HepG2 (cell line): ENCODE results near the gene GNMT.

Experiments used
- CREM ChIP-seq, 2 experiments: sonication (generic) in 1 of 2; formaldehyde crosslinking in 1 of 2; IDR thresholded peaks; 2 replicates each; pipeline versions ENCODE4 v1.4.0 to v1.6.1; 2016 to 2020; ENCODE audit warnings: antibody characterized with exemption in 1 of 2, mild to moderate bottlenecking in 1 of 2, missing genetic modification reagents in 1 of 2
- GTF3A ChIP-seq: sonication (generic); formaldehyde crosslinking; conservative IDR thresholded peaks from 2 replicates; pipeline ENCODE4 v1.4.0; 2020; ENCODE audit warnings: mild to moderate bottlenecking, missing genetic modification reagents
- HMG20A ChIP-seq: IDR thresholded peaks from 2 replicates; pipeline ENCODE4 v1.6.1; 2016; ENCODE audit warnings: borderline replicate concordance
- MAFK ChIP-seq, 2 experiments: IDR thresholded peaks in 1 of 2; conservative IDR thresholded peaks in 1 of 2; 2 replicates each; pipeline ENCODE4 v1.6.1; 2011; ENCODE audit warnings: improper control_type of control experiment in 2 of 2, low read length in 2 of 2
- ZNF282 ChIP-seq: fragments of 450-650 bp; IDR thresholded peaks from 2 replicates; pipeline ENCODE4 v1.6.1; 2018; ENCODE audit not compliant: partially characterized antibody
- ZNF3 ChIP-seq: IDR thresholded peaks from 2 replicates; pipeline ENCODE4 v1.7.0; 2017; ENCODE audit warnings: inconsistent platforms
- ZNF431 ChIP-seq: sonication (generic); formaldehyde crosslinking; IDR thresholded peaks from 2 replicates; pipeline ENCODE4 v1.9.0; 2022; ENCODE audit warnings: missing genetic modification reagents, low read depth, mild to moderate bottlenecking, borderline replicate concordance

- TF ChIP-seq HMG20A (CRISPR knock-in tag) (no peak), CREM (IDR thresholded peaks at IDR 0.05) (no peak), CREM (CRISPR knock-in tag; IDR thresholded peaks at IDR 0.05) (no peak), ZNF3 (CRISPR knock-in tag) (no peak), ZNF431 (CRISPR knock-in tag) (no peak; the same call in 1 of the 2 replicates), MAFK (conservative IDR thresholded peaks at IDR 0.05 in 1 of 2, IDR thresholded peaks at IDR 0.05 in 1 of 2; ENCODE audit: low read length in 2 of 2) (no peak), GTF3A (no peak), ZNF282 (no peak)
Observed at GRCh38 chr6:42939810-42940167, 20.8 kb upstream of the GNMT start.
